OCI-LY3 (cell line): ENCODE results near the gene ANLN.

ENCODE experiments used
- H2AFZ ChIP-seq: fragments of 200-600, 300-600 bp; shearing (Covaris generic); 2 replicates; pipeline ENCODE4 v1.6.0; 2014; ENCODE audit warnings: antibody characterized with exemption, low read depth, low read length
- H3K27ac ChIP-seq: fragments of 200-600, 300-600 bp; sonication (generic); 2 replicates; pipeline ENCODE4 v1.5.1; 2014; ENCODE audit warnings: mild to moderate bottlenecking, low read length, moderate library complexity, mixed read lengths
- H3K27me3 ChIP-seq: fragments of 200-600, 300-600 bp; sonication (generic); 2 replicates; pipeline ENCODE4 v1.6.1; 2014; ENCODE audit warnings: low read depth, low read length, mixed read lengths
- H3K36me3 ChIP-seq: fragments of 200-600, 300-600 bp; sonication (generic); replicated peaks from 2 replicates; pipeline ENCODE3; 2014; ENCODE audit warnings: low read depth, low read length, mixed read lengths
- H3K4me1 ChIP-seq: fragments of 300-600, 200-600 bp; sonication (generic); 2 replicates; pipeline ENCODE4 v1.6.1; 2014; ENCODE audit warnings: low read length, mixed read lengths
- H3K4me2 ChIP-seq: fragments of 200-600, 300-600 bp; sonication (generic); 2 replicates; pipeline ENCODE4 v1.6.1; 2014; ENCODE audit warnings: low read length, mixed read lengths
- H3K4me3 ChIP-seq: fragments of 300-600, 200-600 bp; sonication (generic); 2 replicates; pipeline ENCODE4 v1.5.1; 2014; ENCODE audit warnings: antibody characterized with exemption, mild to moderate bottlenecking, low read length, moderate library complexity
- H3K79me2 ChIP-seq: fragments of 300-600, 200-600 bp; shearing (Covaris generic); 2 replicates; pipeline ENCODE4 v1.6.1; 2014; ENCODE audit warnings: mild to moderate bottlenecking, low read length, mixed read lengths
- H3K9ac ChIP-seq: fragments of 300-600, 200-600 bp; shearing (Covaris generic); 2 replicates; pipeline ENCODE4 v1.6.0; 2014; ENCODE audit warnings: mild to moderate bottlenecking, low read length, moderate library complexity
- H3K9me3 ChIP-seq: fragments of 200-600, 300-600 bp; shearing (Covaris generic); 2 replicates; pipeline ENCODE4 v1.6.1; 2014; ENCODE audit warnings: low read length, mixed read lengths; ENCODE audit not compliant: insufficient read depth
- H4K20me1 ChIP-seq: fragments of 200-600, 300-600 bp; sonication (generic); 2 replicates; pipeline ENCODE4 v1.6.1; 2016; ENCODE audit warnings: low read length, mixed read lengths; ENCODE audit not compliant: insufficient read depth
- EZH2phosphoT487 ChIP-seq: fragments of 200-600 bp; shearing (Covaris generic); IDR thresholded peaks from 2 replicates; pipeline ENCODE4 v1.6.1; 2018; ENCODE audit warnings: antibody characterized with exemption, mixed run types, low read depth
- TF ChIP-seq, protein P1 (sequence below): fragments of 200-600, 300-600 bp; sonication (generic); IDR thresholded peaks from 2 replicates; pipeline ENCODE4 v1.5.1; 2014; ENCODE audit warnings: antibody characterized with exemption, low read length, low read depth

Gene ANLN

DNA sequence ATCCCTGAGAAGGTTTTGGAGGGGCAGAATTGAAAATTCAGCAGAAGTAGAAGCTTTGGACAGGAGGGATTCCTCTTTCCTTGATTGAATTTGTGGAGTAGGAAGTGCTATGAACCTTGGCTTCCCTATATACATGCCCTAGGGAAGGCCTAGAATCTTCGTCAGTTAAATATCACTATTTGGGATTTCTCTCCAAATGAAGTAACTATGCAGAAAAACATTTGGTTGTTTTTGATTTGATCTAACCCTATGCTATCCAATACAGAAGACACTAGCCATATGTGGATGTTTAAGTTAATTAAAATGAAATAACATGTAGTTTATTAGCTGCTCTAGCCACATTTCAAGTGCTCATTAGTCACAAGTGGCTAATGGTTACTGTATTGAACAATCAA lies 15.7 kb downstream of the ANLN start:
- H3K27me3 ChIP-seq, result no peaks in the 10 kb centered on the region
- peaks cover 4% of the 10 kb centered on the region for H3K4me1 ChIP-seq
- H3K36me3 ChIP-seq, result peaks cover 65% of the 10 kb centered on the region
- no peak overlapping the region for H3K27ac ChIP-seq
- no peaks in the 10 kb centered on the region for H3K9me3 ChIP-seq
- peaks cover 3% of the 10 kb centered on the region; the same call in 1 of the 2 replicates for H4K20me1 ChIP-seq
- no peak overlapping the region for H3K4me3 ChIP-seq
- TF ChIP-seq, protein P1, sequence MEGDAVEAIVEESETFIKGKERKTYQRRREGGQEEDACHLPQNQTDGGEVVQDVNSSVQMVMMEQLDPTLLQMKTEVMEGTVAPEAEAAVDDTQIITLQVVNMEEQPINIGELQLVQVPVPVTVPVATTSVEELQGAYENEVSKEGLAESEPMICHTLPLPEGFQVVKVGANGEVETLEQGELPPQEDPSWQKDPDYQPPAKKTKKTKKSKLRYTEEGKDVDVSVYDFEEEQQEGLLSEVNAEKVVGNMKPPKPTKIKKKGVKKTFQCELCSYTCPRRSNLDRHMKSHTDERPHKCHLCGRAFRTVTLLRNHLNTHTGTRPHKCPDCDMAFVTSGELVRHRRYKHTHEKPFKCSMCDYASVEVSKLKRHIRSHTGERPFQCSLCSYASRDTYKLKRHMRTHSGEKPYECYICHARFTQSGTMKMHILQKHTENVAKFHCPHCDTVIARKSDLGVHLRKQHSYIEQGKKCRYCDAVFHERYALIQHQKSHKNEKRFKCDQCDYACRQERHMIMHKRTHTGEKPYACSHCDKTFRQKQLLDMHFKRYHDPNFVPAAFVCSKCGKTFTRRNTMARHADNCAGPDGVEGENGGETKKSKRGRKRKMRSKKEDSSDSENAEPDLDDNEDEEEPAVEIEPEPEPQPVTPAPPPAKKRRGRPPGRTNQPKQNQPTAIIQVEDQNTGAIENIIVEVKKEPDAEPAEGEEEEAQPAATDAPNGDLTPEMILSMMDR, result no peak
- TF ChIP-seq EZH2phosphoT487, result no peak
- H2AFZ ChIP-seq, result no peak overlapping the region
- no peak overlapping the region for H3K4me2 ChIP-seq
- peaks cover 30% of the 10 kb centered on the region for H3K79me2 ChIP-seq
- no peak overlapping the region for H3K9ac ChIP-seq

DNA sequence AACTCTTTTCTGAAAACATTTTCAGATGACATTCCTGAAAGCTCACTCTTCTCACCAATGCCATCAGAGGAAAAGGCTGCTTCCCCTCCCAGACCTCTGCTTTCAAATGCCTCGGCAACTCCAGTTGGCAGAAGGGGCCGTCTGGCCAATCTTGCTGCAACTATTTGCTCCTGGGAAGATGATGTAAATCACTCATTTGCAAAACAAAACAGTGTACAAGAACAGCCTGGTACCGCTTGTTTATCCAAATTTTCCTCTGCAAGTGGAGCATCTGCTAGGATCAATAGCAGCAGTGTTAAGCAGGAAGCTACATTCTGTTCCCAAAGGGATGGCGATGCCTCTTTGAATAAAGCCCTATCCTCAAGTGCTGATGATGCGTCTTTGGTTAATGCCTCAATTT lies 16.5 kb downstream of the ANLN start:
- Histone ChIP-seq H3K4me1 (peaks cover 3% of the 10 kb centered on the region; the same call in 1 of the 2 replicates), H3K4me3 (no peak overlapping the region), H3K27me3 (no peaks in the 10 kb centered on the region), H3K79me2 (peaks cover 27% of the 10 kb centered on the region), H3K9me3 (no peaks in the 10 kb centered on the region), H4K20me1 (peaks cover 3% of the 10 kb centered on the region; the same call in 1 of the 2 replicates), H3K4me2 (no peak overlapping the region), H3K9ac (no peak overlapping the region), H3K36me3 (peaks cover 69% of the 10 kb centered on the region), H3K27ac (no peak overlapping the region), H2AFZ (no peak overlapping the region)
- no peak for TF ChIP-seq EZH2phosphoT487
- TF ChIP-seq, protein P1, result no peak

DNA sequence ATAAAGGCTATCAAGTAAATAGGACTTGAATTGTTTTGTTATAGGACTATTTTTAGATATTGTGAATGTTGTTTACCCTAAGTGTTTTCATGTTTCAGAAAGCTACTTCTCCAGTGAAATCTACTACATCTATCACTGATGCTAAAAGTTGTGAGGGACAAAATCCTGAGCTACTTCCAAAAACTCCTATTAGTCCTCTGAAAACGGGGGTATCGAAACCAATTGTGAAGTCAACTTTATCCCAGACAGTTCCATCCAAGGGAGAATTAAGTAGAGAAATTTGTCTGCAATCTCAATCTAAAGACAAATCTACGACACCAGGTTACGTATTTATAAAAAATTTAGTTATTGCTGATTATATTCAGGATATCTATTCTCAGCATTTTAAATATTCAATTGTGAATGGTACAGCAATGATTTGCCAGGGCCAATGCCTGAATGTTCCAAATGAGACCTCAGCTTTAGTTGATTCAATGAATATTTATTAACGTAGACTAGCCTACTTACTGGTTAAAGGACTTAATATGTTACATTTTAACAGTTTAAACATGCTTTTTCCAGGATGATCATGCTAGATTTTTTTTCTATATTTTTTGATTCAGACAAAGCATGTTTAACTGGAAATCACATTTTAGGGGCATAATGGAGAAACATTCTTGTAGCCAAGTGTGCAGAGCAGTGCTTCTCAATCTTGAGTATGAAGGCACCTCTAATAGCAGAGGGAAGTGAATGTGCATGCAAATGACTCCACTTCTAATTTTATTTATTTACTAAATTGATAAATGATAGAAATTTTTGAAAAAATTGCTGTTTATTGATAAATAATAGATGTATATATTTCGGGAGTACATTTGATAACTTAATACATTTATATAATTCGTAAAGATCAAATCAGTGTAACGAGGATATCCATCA lies 18.2 kb downstream of the ANLN start:
- H3K79me2 ChIP-seq, result peaks cover 23% of the 10 kb centered on the region
- H3K36me3 ChIP-seq, result peaks cover 77% of the 10 kb centered on the region
- TF ChIP-seq, protein P1, result no peak
- no peak for TF ChIP-seq EZH2phosphoT487

DNA sequence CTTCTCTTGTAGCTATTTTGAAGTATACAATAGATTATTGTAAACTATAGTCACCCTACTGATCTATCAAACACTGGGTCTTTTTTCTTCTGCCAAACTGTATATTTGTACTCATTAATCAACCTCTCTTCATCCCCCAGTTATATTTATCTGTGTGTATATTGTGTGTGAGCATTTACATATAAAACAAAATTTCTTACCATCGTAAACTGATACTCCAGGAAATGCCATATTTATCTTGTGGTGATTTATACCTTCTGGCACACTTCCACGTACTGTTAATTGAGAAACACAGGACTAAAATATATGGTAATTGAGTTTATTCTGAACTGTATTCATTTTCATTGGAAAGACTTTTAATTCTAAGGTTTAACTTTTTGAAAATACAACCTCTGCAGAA lies 18.9 kb downstream of the ANLN start:
- H3K27ac ChIP-seq, result no peak overlapping the region
- H3K36me3 ChIP-seq, result peaks cover 77% of the 10 kb centered on the region
- H3K4me1 ChIP-seq, result peaks cover 3% of the 10 kb centered on the region; the same call in 1 of the 2 replicates
- no peak overlapping the region for H3K4me3 ChIP-seq
- H3K4me2 ChIP-seq, result no peak overlapping the region
- H3K9me3 ChIP-seq, result no peaks in the 10 kb centered on the region
- TF ChIP-seq EZH2phosphoT487, result no peak
- TF ChIP-seq, protein P1, result no peak
- peaks cover 19% of the 10 kb centered on the region for H3K79me2 ChIP-seq
- H3K27me3 ChIP-seq, result no peaks in the 10 kb centered on the region
- 0 out of 2 replicates have a peak, but pooled peaks cover 3% of the 10 kb centered on the region for H4K20me1 ChIP-seq
- H2AFZ ChIP-seq, result no peak overlapping the region
- H3K9ac ChIP-seq, result no peak overlapping the region

More for the DNA sequence above, 18.2 kb downstream of the ANLN start:
- no peak overlapping the region for H3K9ac ChIP-seq
- peaks cover 3% of the 10 kb centered on the region; the same call in 1 of the 2 replicates for H3K4me1 ChIP-seq
- H3K4me3 ChIP-seq, result no peak overlapping the region
- no peak overlapping the region for H3K4me2 ChIP-seq
- 0 out of 2 replicates have a peak, but pooled peaks cover 3% of the 10 kb centered on the region for H4K20me1 ChIP-seq
- no peak overlapping the region for H2AFZ ChIP-seq
- H3K27ac ChIP-seq, result no peak overlapping the region
- no peaks in the 10 kb centered on the region for H3K9me3 ChIP-seq
- no peaks in the 10 kb centered on the region for H3K27me3 ChIP-seq
